Neural crest cell (in vitro differentiated cells): Measurements from ENCODE around the gene KTN1. TPM values are rescaled to one million over a fixed set of nuclear protein-coding genes. Genes with fewer than 3 reads are reported as not detected.

Experiments used
- DNase-seq: peaks from one replicate; pipeline ENCODE4 v3.0.0; 2021; ENCODE audit warnings: low read depth, mixed read lengths, low spot score
- H3K27ac Mint-ChIP-seq: one replicate; pipeline ENCODE4 v1.8.0; 2021; ENCODE audit warnings: mild to moderate bottlenecking, mixed read lengths; ENCODE audit not compliant: unreplicated experiment
- H3K27me3 Mint-ChIP-seq: 2 replicates; pipeline ENCODE4 v1.8.0; 2021; ENCODE audit warnings: low read depth, mild to moderate bottlenecking, mixed read lengths
- H3K36me3 Mint-ChIP-seq: 2 replicates; pipeline ENCODE4 v1.8.0; 2021; ENCODE audit warnings: low read depth, mild to moderate bottlenecking, mixed read lengths
- H3K4me1 Mint-ChIP-seq: 2 replicates; pipeline ENCODE4 v1.8.0; 2021; ENCODE audit warnings: mixed read lengths
- H3K4me3 Mint-ChIP-seq: one replicate; pipeline ENCODE4 v1.8.0; 2021; ENCODE audit warnings: mild to moderate bottlenecking, mixed read lengths
- H3K9me3 Mint-ChIP-seq: 2 replicates; pipeline ENCODE4 v1.8.0; 2021; ENCODE audit warnings: mixed read lengths
- CTCF ChIP-seq: fragments of 200-600 bp; sonication (generic); conservative IDR thresholded peaks from 2 replicates; pipeline ENCODE4 v1.5.0; 2021; ENCODE audit warnings: antibody characterized with exemption, mild to moderate bottlenecking
- total RNA-seq: library from RNA; stranded (reverse); gene quantifications from 2 replicates; pipeline ENCODE4 v1.2.1, GENCODE V29; 2021

Gene KTN1
- total RNA-seq, 1 donor from 2014 or later = 118 TPM

GRCh38 chr14:55650992-55651391, 71.0 kb downstream of the KTN1 start:
- Mint-ChIP-seq H3K4me3 (no peak overlapping the region), H3K27me3 (no peaks in the 10 kb centered on the region), H3K4me1 (no peaks in the 10 kb centered on the region), H3K36me3 (peaks cover 15% of the 10 kb centered on the region), H3K27ac (no peak overlapping the region), H3K9me3 (no peaks in the 10 kb centered on the region)
- TF ChIP-seq CTCF = no peak
- DNase-seq = no peak

GRCh38 chr14:55654243-55654642, 74.2 kb downstream of the KTN1 start:
- no peaks in the 10 kb centered on the region for H3K4me1 Mint-ChIP-seq
- H3K36me3 Mint-ChIP-seq = peaks cover 14% of the 10 kb centered on the region
- no peak overlapping the region for H3K4me3 Mint-ChIP-seq
- H3K27ac Mint-ChIP-seq = no peak overlapping the region
- H3K27me3 Mint-ChIP-seq = no peaks in the 10 kb centered on the region
- H3K9me3 Mint-ChIP-seq = no peaks in the 10 kb centered on the region
- DNase-seq = no peak
- no peak for TF ChIP-seq CTCF

GRCh38 chr14:55661029-55661428, 81.0 kb downstream of the KTN1 start:
- Mint-ChIP-seq H3K36me3 (peaks cover 10% of the 10 kb centered on the region), H3K9me3 (no peaks in the 10 kb centered on the region), H3K4me3 (no peak overlapping the region), H3K27me3 (no peaks in the 10 kb centered on the region), H3K4me1 (no peaks in the 10 kb centered on the region), H3K27ac (no peak overlapping the region)
- TF ChIP-seq CTCF = no peak
- DNase-seq = no peak

GRCh38 chr14:55662752-55663151, 82.7 kb downstream of the KTN1 start:
- no peak for TF ChIP-seq CTCF
- Mint-ChIP-seq H3K27ac (no peak overlapping the region), H3K36me3 (peaks cover 5% of the 10 kb centered on the region), H3K4me3 (no peak overlapping the region), H3K27me3 (no peaks in the 10 kb centered on the region), H3K4me1 (no peaks in the 10 kb centered on the region), H3K9me3 (no peaks in the 10 kb centered on the region)
- no peak for DNase-seq

GRCh38 chr14:55665067-55665675, 85.2 kb downstream of the KTN1 start:
- H3K36me3 Mint-ChIP-seq = no peaks in the 10 kb centered on the region
- H3K27ac Mint-ChIP-seq = no peak overlapping the region
- DNase-seq = no peak
- H3K4me3 Mint-ChIP-seq = no peak overlapping the region
- TF ChIP-seq CTCF = no peak
- H3K9me3 Mint-ChIP-seq = no peaks in the 10 kb centered on the region
- no peaks in the 10 kb centered on the region for H3K27me3 Mint-ChIP-seq
- no peaks in the 10 kb centered on the region for H3K4me1 Mint-ChIP-seq
